ENCODE measurements around the gene ACLY. TPM values are rescaled to one million over a fixed set of nuclear protein-coding genes. Genes with fewer than 3 reads are reported as not detected.

Gene ACLY
- total and polyA plus RNA-seq, 10 of the 15 experiments (the other 5 are each of a cell fraction or from before 2014, with no cell fraction given), result 32.6 to 224 (median 114) TPM

DNA sequence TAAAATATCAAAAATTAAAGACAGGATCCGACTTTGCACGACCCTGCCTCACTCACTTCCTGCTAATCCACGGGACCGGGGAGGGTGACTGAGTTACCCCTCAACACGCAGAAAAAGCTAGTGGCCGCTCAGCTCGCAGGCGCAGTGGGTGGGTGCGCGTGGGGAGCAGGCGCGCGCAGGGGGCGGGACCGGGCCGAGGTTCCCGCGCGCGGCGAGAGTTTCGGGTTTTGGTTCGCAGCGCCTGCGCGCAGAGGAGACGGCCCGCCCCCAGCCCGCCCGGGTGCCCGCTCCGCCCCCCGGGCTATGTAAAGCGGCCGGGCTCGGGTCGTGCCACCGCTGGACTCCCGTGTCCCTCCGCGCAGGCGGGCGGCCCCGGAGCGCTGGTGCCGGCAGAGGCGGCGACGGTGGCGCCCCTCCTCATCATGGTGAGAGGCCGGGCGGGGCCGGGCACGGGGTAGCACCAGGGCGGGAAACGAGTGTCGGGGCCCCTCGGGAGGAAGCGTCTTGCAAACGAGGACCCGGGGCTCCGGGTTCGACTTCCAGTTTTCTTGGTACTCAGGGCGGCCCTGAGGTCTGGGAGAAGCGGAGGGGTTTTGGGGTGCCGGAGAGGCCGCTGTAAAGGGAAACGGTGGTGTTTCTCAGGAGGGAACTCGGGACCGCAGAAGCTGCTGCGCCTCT lies 47.9 kb upstream of the ACLY start, which contains the start of gene CNP (continued):
- TF ChIP-seq BHLHE40 (IDR thresholded peaks at IDR 0.05; ENCODE audit: borderline replicate concordance in 1 of 2, low read depth in 2 of 2, low read length in 1 of 2), result peak; percentile 54 to 75; a peak in 2 of 4 replicates
- TF ChIP-seq HDAC6 (IDR thresholded peaks at IDR 0.05; ENCODE audit: unreplicated experiment), result no peak
- TF ChIP-seq ZNF24 (IDR thresholded peaks at IDR 0.05), result peak; percentile 57; the same call in 1 of the 2 replicates
- TF ChIP-seq ZSCAN29 (IDR thresholded peaks at IDR 0.05), result 0 out of 2 replicates have a peak, but pooled peaks have one; percentile 7
- no peak for TF ChIP-seq SREBF2 (IDR thresholded peaks at IDR 0.05; ENCODE audit: low read length)
- TF ChIP-seq SMAD5 (IDR thresholded peaks at IDR 0.05; ENCODE audit: low read depth), result peak; percentile 67; the same call in 1 of the 2 replicates
- no peak for TF ChIP-seq YBX1 (IDR thresholded peaks at IDR 0.05)
- TF ChIP-seq, protein P1, sequence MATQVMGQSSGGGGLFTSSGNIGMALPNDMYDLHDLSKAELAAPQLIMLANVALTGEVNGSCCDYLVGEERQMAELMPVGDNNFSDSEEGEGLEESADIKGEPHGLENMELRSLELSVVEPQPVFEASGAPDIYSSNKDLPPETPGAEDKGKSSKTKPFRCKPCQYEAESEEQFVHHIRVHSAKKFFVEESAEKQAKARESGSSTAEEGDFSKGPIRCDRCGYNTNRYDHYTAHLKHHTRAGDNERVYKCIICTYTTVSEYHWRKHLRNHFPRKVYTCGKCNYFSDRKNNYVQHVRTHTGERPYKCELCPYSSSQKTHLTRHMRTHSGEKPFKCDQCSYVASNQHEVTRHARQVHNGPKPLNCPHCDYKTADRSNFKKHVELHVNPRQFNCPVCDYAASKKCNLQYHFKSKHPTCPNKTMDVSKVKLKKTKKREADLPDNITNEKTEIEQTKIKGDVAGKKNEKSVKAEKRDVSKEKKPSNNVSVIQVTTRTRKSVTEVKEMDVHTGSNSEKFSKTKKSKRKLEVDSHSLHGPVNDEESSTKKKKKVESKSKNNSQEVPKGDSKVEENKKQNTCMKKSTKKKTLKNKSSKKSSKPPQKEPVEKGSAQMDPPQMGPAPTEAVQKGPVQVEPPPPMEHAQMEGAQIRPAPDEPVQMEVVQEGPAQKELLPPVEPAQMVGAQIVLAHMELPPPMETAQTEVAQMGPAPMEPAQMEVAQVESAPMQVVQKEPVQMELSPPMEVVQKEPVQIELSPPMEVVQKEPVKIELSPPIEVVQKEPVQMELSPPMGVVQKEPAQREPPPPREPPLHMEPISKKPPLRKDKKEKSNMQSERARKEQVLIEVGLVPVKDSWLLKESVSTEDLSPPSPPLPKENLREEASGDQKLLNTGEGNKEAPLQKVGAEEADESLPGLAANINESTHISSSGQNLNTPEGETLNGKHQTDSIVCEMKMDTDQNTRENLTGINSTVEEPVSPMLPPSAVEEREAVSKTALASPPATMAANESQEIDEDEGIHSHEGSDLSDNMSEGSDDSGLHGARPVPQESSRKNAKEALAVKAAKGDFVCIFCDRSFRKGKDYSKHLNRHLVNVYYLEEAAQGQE (IDR thresholded peaks at IDR 0.05; ENCODE audit: low read depth, low read length), result no peak
- no peak for TF ChIP-seq EED (IDR thresholded peaks at IDR 0.05; ENCODE audit: low read depth)
- TF ChIP-seq, protein P2, sequence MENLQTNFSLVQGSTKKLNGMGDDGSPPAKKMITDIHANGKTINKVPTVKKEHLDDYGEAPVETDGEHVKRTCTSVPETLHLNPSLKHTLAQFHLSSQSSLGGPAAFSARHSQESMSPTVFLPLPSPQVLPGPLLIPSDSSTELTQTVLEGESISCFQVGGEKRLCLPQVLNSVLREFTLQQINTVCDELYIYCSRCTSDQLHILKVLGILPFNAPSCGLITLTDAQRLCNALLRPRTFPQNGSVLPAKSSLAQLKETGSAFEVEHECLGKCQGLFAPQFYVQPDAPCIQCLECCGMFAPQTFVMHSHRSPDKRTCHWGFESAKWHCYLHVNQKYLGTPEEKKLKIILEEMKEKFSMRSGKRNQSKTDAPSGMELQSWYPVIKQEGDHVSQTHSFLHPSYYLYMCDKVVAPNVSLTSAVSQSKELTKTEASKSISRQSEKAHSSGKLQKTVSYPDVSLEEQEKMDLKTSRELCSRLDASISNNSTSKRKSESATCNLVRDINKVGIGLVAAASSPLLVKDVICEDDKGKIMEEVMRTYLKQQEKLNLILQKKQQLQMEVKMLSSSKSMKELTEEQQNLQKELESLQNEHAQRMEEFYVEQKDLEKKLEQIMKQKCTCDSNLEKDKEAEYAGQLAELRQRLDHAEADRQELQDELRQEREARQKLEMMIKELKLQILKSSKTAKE (IDR thresholded peaks at IDR 0.05; ENCODE audit: low read depth, poor library complexity, severe bottlenecking), result no peak

Data from GM12878 (cell line).